Endothelial cell (in vitro differentiated cells): Measurements from ENCODE around the gene MAGEH1. TPM values are rescaled to one million over a fixed set of nuclear protein-coding genes. Genes with fewer than 3 reads are reported as not detected.
A peak's percentile ranks its signal among the peaks of the same experiment; 100 is the strongest.

Experiments used
- DNase-seq: peaks from one replicate; pipeline ENCODE4 v3.0.0; 2021; ENCODE audit warnings: low spot score
- H3K27ac Mint-ChIP-seq: one replicate; pipeline ENCODE4 v1.8.0; 2021; ENCODE audit warnings: mixed read lengths, inconsistent platforms; ENCODE audit not compliant: unreplicated experiment
- H3K27me3 Mint-ChIP-seq: one replicate; pipeline ENCODE4 v1.8.0; 2021; ENCODE audit warnings: mild to moderate bottlenecking, moderate library complexity, mixed read lengths, inconsistent platforms; ENCODE audit not compliant: unreplicated experiment
- H3K36me3 Mint-ChIP-seq: one replicate; pipeline ENCODE4 v1.8.0; 2021; ENCODE audit warnings: mild to moderate bottlenecking, low read depth, mixed read lengths, inconsistent platforms; ENCODE audit not compliant: unreplicated experiment
- H3K4me1 Mint-ChIP-seq: one replicate; pipeline ENCODE4 v1.8.0; 2021; ENCODE audit warnings: mild to moderate bottlenecking, mixed read lengths, inconsistent platforms; ENCODE audit not compliant: unreplicated experiment
- H3K4me3 Mint-ChIP-seq: one replicate; pipeline ENCODE4 v1.8.0; 2021; ENCODE audit warnings: mild to moderate bottlenecking, mixed read lengths, inconsistent platforms; ENCODE audit not compliant: unreplicated experiment
- H3K9me3 Mint-ChIP-seq: one replicate; pipeline ENCODE4 v1.8.0; 2021; ENCODE audit warnings: mixed read lengths, inconsistent platforms; ENCODE audit not compliant: unreplicated experiment
- total RNA-seq: library from RNA; stranded (reverse); fragmentation: NEBNext Ultra II Directional; extraction: Animal tissue kit (Norgen Biotek cat#: 25700); gene quantifications from one replicate; pipeline ENCODE4 v1.2.1, GENCODE V29; 2021; ENCODE audit not compliant: unreplicated experiment
- TF ChIP-seq, protein P1 (sequence below): fragments of 200-600 bp; sonication (generic); IDR thresholded peaks from one replicate; pipeline ENCODE4 v1.5.0; 2021; ENCODE audit warnings: antibody characterized with exemption; ENCODE audit not compliant: unreplicated experiment

Gene MAGEH1
- total RNA-seq, 1 donor from 2014 or later, result 20.1 TPM

DNA sequence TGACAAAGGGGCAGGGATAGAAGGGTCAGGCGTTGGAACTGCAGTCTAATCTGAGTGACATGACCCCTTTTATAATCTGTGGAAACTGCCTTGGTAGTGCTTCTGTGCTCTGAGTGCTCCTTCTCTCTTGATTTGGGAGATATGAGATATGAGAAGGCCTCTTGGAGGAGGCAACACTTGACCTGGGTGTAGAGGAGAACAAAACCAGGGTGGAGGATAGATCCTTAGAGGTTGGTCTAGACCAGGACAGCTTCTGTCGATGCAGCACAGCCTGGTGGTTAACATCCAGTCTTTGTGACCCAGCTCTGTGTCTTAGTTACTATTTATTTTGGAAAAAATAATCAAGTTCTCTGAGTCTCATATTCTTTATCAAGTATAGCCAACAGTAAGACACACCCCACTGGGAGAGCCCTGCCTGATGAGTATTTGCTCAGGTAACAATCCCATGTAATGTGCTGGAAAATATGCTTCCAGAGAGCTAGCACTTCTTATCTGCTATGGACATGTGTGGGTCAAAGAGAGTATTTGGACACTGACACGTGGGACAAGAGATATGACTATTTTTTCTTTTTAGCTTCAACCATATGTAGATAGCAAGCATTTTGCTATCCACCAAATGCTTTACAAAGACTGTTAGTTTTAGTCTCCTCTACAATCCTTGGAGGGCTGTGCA is 28.6 kb downstream of the MAGEH1 start:
- no peak overlapping the region for H3K4me3 Mint-ChIP-seq
- no peak for DNase-seq
- no peaks in the 10 kb centered on the region for H3K36me3 Mint-ChIP-seq
- peaks cover 5% of the 10 kb centered on the region for H3K4me1 Mint-ChIP-seq
- H3K27me3 Mint-ChIP-seq, result no peaks in the 10 kb centered on the region
- H3K27ac Mint-ChIP-seq, result no peak overlapping the region
- H3K9me3 Mint-ChIP-seq, result no peaks in the 10 kb centered on the region
- TF ChIP-seq, protein P1, sequence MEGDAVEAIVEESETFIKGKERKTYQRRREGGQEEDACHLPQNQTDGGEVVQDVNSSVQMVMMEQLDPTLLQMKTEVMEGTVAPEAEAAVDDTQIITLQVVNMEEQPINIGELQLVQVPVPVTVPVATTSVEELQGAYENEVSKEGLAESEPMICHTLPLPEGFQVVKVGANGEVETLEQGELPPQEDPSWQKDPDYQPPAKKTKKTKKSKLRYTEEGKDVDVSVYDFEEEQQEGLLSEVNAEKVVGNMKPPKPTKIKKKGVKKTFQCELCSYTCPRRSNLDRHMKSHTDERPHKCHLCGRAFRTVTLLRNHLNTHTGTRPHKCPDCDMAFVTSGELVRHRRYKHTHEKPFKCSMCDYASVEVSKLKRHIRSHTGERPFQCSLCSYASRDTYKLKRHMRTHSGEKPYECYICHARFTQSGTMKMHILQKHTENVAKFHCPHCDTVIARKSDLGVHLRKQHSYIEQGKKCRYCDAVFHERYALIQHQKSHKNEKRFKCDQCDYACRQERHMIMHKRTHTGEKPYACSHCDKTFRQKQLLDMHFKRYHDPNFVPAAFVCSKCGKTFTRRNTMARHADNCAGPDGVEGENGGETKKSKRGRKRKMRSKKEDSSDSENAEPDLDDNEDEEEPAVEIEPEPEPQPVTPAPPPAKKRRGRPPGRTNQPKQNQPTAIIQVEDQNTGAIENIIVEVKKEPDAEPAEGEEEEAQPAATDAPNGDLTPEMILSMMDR, result no peak

DNA sequence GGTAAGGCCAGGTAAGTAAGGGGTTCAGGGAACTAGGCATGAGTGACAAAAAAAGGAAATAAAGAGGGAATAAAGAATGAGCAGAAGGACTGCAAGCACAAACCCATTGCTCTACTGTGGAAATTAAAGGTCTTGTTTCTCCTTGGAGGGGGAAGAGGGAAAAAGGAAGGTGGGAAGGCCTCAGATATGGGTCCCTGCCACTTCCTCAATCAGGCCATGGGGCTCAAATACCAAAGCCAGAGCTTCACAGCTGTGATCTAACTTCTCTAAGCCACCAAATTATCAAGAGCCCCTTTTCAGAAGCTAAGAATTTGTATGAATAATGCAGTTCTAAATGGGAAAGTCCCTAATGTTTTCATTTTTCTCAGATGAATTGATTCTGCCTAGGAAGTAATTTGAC is 33.0 kb downstream of the MAGEH1 start:
- TF ChIP-seq, protein P1, result no peak
- H3K36me3 Mint-ChIP-seq, result peaks cover 3% of the 10 kb centered on the region
- peaks cover 5% of the 10 kb centered on the region for H3K4me1 Mint-ChIP-seq
- no peak for DNase-seq
- H3K4me3 Mint-ChIP-seq, result no peak overlapping the region
- H3K27ac Mint-ChIP-seq, result no peak overlapping the region
- no peaks in the 10 kb centered on the region for H3K27me3 Mint-ChIP-seq
- no peaks in the 10 kb centered on the region for H3K9me3 Mint-ChIP-seq

DNA sequence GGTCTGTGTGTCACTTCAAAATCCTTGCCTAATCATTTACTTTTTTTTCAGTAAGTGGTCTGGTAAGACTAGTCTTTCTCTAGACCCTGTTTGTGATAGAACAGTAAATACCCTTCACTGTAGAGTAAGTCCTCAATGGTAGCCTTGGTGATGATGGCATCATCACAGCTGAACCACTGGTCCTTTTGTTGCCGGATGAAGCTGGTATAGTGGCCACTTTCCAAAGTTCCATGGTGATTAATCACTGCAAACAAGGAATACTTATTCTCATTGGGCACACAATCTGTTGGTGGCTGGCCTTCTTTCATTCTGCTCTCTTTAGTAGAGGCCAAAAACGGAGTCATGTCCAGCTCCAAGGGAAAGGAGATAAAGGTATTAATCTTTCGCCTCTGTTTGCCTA is 34.8 kb downstream of the MAGEH1 start:
- Mint-ChIP-seq H3K4me3 (no peak overlapping the region), H3K36me3 (peaks cover 3% of the 10 kb centered on the region), H3K4me1 (peaks cover 5% of the 10 kb centered on the region), H3K27me3 (no peaks in the 10 kb centered on the region), H3K9me3 (no peaks in the 10 kb centered on the region), H3K27ac (no peak overlapping the region)
- TF ChIP-seq, protein P1, result no peak
- DNase-seq, result no peak

DNA sequence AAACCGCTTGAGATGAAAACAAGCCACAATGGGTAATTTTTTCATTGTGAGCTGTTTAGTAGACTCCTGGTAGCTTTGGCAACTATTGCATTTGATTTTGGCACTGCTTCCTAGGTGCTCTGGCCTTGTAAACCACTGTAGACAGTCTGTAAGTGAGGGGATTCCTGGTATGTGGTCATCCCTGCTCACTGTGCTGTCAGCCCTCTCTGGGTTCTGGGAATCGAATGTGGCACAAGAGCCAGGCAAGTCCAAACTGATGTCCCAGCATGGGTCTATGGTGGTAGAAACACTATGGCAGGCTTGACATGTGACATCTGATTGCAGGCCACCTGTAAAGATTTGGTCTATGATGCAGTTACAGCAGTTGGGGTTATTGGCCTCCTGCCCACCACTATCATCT is 35.2 kb downstream of the MAGEH1 start:
- peaks cover 5% of the 10 kb centered on the region for H3K4me1 Mint-ChIP-seq
- no peak overlapping the region for H3K27ac Mint-ChIP-seq
- TF ChIP-seq, protein P1, result no peak
- H3K4me3 Mint-ChIP-seq, result no peak overlapping the region
- no peak for DNase-seq
- H3K9me3 Mint-ChIP-seq, result no peaks in the 10 kb centered on the region
- H3K36me3 Mint-ChIP-seq, result peaks cover 3% of the 10 kb centered on the region
- no peaks in the 10 kb centered on the region for H3K27me3 Mint-ChIP-seq

DNA sequence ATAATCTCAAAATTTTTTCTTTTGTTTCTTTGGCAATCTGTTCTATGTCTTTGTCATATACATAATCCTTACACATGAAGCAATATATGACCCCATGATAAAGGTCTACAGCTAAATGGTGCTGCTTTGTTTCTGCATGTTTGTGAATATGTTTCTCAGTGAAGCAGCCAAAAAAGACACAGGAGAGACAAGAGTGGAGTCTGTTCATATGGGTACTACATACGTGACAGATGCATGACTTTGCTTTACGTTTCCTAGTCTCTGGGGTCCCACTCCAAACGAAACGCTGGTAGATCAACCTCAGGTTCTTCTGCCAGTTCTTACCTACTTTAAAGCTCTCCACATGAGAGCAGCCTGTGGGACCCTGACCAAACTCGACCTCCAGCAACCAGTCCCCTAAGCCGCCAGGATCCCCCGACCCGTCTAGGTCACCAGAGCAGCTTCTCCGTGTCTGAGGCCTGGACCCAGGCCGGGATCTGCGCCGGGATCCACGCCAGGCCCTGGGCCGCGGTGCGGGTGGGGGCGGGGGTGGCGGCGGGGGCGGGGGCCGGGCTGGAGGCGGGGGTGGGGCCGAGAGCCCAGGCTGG is 36.2 kb downstream of the MAGEH1 start:
- H3K4me1 Mint-ChIP-seq, result peaks cover 5% of the 10 kb centered on the region
- TF ChIP-seq, protein P1, result no peak
- H3K27ac Mint-ChIP-seq, result peak overlapping the region; percentile 57
- H3K9me3 Mint-ChIP-seq, result no peaks in the 10 kb centered on the region
- DNase-seq, result no peak
- peaks cover 3% of the 10 kb centered on the region for H3K36me3 Mint-ChIP-seq
- H3K27me3 Mint-ChIP-seq, result no peaks in the 10 kb centered on the region
- H3K4me3 Mint-ChIP-seq, result peak overlapping the region; percentile 88
